Measurements from ENCODE around the gene VPS37D. TPM values are rescaled to one million over a fixed set of nuclear protein-coding genes. Genes with fewer than 3 reads are reported as not detected.
A peak's percentile ranks its signal among the peaks of the same experiment; 100 is the strongest.

Gene VPS37D
- total RNA-seq, 1 experiment from 2014 or later: 5.7 TPM

DNA sequence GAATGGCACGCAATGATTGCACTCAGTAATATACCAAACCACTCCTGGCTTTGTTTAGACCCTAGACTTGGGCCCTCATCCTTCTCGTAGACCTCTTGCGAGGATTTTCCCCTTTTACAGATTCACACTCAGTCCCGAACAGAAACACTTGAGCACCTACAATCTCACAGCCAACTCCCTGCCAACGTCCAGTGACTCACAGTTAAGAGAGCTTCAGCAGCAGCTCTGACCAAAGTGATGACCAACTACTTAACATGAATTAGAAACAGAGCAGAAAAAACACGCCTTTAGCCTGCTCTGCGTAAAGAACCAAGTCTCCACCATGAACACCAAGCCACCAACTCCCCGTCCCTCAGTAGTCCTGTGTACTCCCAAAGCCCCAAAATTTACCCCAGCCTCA is 13.4 kb downstream of the VPS37D start:
- Mint-ChIP-seq H3K27me3 (ENCODE audit: low read depth) (no peaks in the 10 kb centered on the region), H3K4me1 (peaks cover 19% of the 10 kb centered on the region), H3K36me3 (peaks cover 16% of the 10 kb centered on the region), H3K9me3 (no peaks in the 10 kb centered on the region), H3K4me3 (peak overlapping the region; percentile 95), H3K27ac (no peak overlapping the region)
- POLR2A ChIA-PET: interaction anchor here (1.1 kb wide), 1 partner anchor 21 kb away, joined by 5 read pairs; no protein-coding TSS in a partner anchor
- TF ChIP-seq ZNF396 (CRISPR knock-in tag; IDR thresholded peaks at IDR 0.05; ENCODE audit: borderline replicate concordance): no peak
- TF ChIP-seq TCF7 (CRISPR knock-in tag; IDR thresholded peaks at IDR 0.05; ENCODE audit: low read depth): no peak
- no peak for TF ChIP-seq ZBTB21 (CRISPR knock-in tag; IDR thresholded peaks at IDR 0.05; ENCODE audit: borderline replicate concordance)
- no peak for TF ChIP-seq ETV6 (CRISPR knock-in tag; IDR thresholded peaks at IDR 0.05)
- TF ChIP-seq, protein P1, sequence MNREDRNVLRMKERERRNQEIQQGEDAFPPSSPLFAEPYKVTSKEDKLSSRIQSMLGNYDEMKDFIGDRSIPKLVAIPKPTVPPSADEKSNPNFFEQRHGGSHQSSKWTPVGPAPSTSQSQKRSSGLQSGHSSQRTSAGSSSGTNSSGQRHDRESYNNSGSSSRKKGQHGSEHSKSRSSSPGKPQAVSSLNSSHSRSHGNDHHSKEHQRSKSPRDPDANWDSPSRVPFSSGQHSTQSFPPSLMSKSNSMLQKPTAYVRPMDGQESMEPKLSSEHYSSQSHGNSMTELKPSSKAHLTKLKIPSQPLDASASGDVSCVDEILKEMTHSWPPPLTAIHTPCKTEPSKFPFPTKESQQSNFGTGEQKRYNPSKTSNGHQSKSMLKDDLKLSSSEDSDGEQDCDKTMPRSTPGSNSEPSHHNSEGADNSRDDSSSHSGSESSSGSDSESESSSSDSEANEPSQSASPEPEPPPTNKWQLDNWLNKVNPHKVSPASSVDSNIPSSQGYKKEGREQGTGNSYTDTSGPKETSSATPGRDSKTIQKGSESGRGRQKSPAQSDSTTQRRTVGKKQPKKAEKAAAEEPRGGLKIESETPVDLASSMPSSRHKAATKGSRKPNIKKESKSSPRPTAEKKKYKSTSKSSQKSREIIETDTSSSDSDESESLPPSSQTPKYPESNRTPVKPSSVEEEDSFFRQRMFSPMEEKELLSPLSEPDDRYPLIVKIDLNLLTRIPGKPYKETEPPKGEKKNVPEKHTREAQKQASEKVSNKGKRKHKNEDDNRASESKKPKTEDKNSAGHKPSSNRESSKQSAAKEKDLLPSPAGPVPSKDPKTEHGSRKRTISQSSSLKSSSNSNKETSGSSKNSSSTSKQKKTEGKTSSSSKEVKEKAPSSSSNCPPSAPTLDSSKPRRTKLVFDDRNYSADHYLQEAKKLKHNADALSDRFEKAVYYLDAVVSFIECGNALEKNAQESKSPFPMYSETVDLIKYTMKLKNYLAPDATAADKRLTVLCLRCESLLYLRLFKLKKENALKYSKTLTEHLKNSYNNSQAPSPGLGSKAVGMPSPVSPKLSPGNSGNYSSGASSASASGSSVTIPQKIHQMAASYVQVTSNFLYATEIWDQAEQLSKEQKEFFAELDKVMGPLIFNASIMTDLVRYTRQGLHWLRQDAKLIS (CRISPR knock-in tag; IDR thresholded peaks at IDR 0.05; ENCODE audit: borderline replicate concordance): no peak
- no peak for TF ChIP-seq ZNF416 (CRISPR knock-in tag; IDR thresholded peaks at IDR 0.05)
- no peak for TF ChIP-seq TP53 (CRISPR knock-in tag; IDR thresholded peaks at IDR 0.05)
- TF ChIP-seq, protein P2, sequence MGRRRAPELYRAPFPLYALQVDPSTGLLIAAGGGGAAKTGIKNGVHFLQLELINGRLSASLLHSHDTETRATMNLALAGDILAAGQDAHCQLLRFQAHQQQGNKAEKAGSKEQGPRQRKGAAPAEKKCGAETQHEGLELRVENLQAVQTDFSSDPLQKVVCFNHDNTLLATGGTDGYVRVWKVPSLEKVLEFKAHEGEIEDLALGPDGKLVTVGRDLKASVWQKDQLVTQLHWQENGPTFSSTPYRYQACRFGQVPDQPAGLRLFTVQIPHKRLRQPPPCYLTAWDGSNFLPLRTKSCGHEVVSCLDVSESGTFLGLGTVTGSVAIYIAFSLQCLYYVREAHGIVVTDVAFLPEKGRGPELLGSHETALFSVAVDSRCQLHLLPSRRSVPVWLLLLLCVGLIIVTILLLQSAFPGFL (CRISPR knock-in tag; IDR thresholded peaks at IDR 0.05; ENCODE audit: borderline replicate concordance): no peak
- TF ChIP-seq, protein P3, sequence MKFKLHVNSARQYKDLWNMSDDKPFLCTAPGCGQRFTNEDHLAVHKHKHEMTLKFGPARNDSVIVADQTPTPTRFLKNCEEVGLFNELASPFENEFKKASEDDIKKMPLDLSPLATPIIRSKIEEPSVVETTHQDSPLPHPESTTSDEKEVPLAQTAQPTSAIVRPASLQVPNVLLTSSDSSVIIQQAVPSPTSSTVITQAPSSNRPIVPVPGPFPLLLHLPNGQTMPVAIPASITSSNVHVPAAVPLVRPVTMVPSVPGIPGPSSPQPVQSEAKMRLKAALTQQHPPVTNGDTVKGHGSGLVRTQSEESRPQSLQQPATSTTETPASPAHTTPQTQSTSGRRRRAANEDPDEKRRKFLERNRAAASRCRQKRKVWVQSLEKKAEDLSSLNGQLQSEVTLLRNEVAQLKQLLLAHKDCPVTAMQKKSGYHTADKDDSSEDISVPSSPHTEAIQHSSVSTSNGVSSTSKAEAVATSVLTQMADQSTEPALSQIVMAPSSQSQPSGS (CRISPR knock-in tag; IDR thresholded peaks at IDR 0.05; ENCODE audit: borderline replicate concordance, low read depth): no peak
- TF ChIP-seq SOX15 (CRISPR knock-in tag; IDR thresholded peaks at IDR 0.05): no peak
- TF ChIP-seq NFATC4 (CRISPR knock-in tag; IDR thresholded peaks at IDR 0.05): no peak
- TF ChIP-seq, protein P4, sequence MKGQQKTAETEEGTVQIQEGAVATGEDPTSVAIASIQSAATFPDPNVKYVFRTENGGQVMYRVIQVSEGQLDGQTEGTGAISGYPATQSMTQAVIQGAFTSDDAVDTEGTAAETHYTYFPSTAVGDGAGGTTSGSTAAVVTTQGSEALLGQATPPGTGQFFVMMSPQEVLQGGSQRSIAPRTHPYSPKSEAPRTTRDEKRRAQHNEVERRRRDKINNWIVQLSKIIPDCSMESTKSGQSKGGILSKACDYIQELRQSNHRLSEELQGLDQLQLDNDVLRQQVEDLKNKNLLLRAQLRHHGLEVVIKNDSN (CRISPR knock-in tag; IDR thresholded peaks at IDR 0.05): no peak
- ATAC-seq (no peak), DNase-seq (ENCODE audit: low spot score) (no peak)
- CTCF ChIA-PET: interaction anchor here (1.9 kb wide), 1 partner anchor 74 kb away, joined by 4 read pairs; no protein-coding TSS in a partner anchor

DNA sequence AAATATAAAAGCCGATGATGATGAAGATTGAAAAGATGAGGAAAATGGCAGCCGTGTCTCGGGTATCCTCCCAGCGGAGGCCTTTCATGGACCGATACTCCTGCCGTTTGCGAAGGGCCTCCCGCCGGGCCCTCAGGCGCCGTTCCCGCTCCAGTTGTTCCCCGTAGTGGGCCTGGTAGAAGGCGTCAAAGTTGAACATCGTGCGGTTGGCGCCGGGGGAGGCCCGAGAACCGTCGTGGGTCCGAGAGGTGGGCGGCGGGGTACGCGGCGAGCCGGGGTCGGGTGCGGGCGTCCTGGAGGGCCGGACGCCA is 15.1 kb downstream of the VPS37D start:
- ChIA-PET POLR2A (no interaction called here), CTCF (no interaction called here)
- peaks cover 28% of the 10 kb centered on the region for H3K36me3 Mint-ChIP-seq
- H3K27ac Mint-ChIP-seq: peak overlapping the region; percentile 53; the same call in 1 of the 2 replicates
- H3K4me1 Mint-ChIP-seq: peaks cover 19% of the 10 kb centered on the region
- ATAC-seq (no peak), DNase-seq (ENCODE audit: low spot score) (no peak)
- no peaks in the 10 kb centered on the region for H3K27me3 Mint-ChIP-seq (ENCODE audit: low read depth)
- no peaks in the 10 kb centered on the region for H3K9me3 Mint-ChIP-seq
- peak overlapping the region; percentile 95 for H3K4me3 Mint-ChIP-seq
- no peak for TF ChIP-seq SMAD4 (CRISPR knock-in tag; IDR thresholded peaks at IDR 0.05)
- peak; percentile 67; the same call in 1 of the 2 replicates for TF ChIP-seq RELA (CRISPR knock-in tag; IDR thresholded peaks at IDR 0.05; ENCODE audit: borderline replicate concordance)
- TF ChIP-seq, protein P5, sequence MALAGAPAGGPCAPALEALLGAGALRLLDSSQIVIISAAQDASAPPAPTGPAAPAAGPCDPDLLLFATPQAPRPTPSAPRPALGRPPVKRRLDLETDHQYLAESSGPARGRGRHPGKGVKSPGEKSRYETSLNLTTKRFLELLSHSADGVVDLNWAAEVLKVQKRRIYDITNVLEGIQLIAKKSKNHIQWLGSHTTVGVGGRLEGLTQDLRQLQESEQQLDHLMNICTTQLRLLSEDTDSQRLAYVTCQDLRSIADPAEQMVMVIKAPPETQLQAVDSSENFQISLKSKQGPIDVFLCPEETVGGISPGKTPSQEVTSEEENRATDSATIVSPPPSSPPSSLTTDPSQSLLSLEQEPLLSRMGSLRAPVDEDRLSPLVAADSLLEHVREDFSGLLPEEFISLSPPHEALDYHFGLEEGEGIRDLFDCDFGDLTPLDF (CRISPR knock-in tag; IDR thresholded peaks at IDR 0.05): no peak
- TF ChIP-seq, protein P6, sequence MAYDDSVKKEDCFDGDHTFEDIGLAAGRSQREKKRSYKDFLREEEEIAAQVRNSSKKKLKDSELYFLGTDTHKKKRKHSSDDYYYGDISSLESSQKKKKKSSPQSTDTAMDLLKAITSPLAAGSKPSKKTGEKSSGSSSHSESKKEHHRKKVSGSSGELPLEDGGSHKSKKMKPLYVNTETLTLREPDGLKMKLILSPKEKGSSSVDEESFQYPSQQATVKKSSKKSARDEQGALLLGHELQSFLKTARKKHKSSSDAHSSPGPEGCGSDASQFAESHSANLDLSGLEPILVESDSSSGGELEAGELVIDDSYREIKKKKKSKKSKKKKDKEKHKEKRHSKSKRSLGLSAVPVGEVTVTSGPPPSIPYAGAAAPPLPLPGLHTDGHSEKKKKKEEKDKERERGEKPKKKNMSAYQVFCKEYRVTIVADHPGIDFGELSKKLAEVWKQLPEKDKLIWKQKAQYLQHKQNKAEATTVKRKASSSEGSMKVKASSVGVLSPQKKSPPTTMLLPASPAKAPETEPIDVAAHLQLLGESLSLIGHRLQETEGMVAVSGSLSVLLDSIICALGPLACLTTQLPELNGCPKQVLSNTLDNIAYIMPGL (CRISPR knock-in tag; IDR thresholded peaks at IDR 0.05): no peak
- TF ChIP-seq, protein P7, sequence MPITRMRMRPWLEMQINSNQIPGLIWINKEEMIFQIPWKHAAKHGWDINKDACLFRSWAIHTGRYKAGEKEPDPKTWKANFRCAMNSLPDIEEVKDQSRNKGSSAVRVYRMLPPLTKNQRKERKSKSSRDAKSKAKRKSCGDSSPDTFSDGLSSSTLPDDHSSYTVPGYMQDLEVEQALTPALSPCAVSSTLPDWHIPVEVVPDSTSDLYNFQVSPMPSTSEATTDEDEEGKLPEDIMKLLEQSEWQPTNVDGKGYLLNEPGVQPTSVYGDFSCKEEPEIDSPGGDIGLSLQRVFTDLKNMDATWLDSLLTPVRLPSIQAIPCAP (CRISPR knock-in tag; IDR thresholded peaks at IDR 0.05): no peak
- TF ChIP-seq ZNF317 (CRISPR knock-in tag; IDR thresholded peaks at IDR 0.05; ENCODE audit: borderline replicate concordance, low read depth): no peak
- no peak for TF ChIP-seq NFE2L1 (CRISPR knock-in tag; IDR thresholded peaks at IDR 0.05)
- TF ChIP-seq, protein P4 (CRISPR knock-in tag; IDR thresholded peaks at IDR 0.05): no peak
- no peak for TF ChIP-seq NFATC4 (CRISPR knock-in tag; IDR thresholded peaks at IDR 0.05)
- 0 out of 2 replicates have a peak, but pooled peaks have one; percentile 27 for TF ChIP-seq KAT7 (CRISPR knock-in tag; IDR thresholded peaks at IDR 0.05; ENCODE audit: borderline replicate concordance)
- TF ChIP-seq CBFB (CRISPR knock-in tag; IDR thresholded peaks at IDR 0.05; ENCODE audit: low read depth): no peak

Measured in WTC11 (cell line).